Activated naive CD4-positive, alpha-beta T cell treated with anti-CD3 and anti-CD28 coated beads for 36 hours (primary cell): ENCODE data around the gene PIP4K2A. TPM values are rescaled to one million over a fixed set of nuclear protein-coding genes. Genes with fewer than 3 reads are reported as not detected.
A peak's percentile ranks its signal among the peaks of the same experiment; 100 is the strongest.

ENCODE experiments used
- CTCF ChIA-PET: fragments of 350-600 bp; sonication (Branson Sonifier 250); formaldehyde crosslinking; loops from one replicate; lab custom pipeline; 2021; ENCODE audit warnings: antibody characterized with exemption; lab: Charles Lee
- DNase-seq: peaks from one replicate; pipeline ENCODE4 v3.0.0-alpha.2; 2020
- H3K27ac Mint-ChIP-seq: one replicate; pipeline ENCODE4 v1.8.0; 2021; ENCODE audit warnings: mild to moderate bottlenecking, mixed read lengths
- H3K27me3 Mint-ChIP-seq: one replicate; pipeline ENCODE4 v1.8.0; 2021; ENCODE audit warnings: low read depth, mixed read lengths
- H3K36me3 Mint-ChIP-seq: one replicate; pipeline ENCODE4 v1.8.0; 2021; ENCODE audit warnings: low read depth, mixed read lengths
- H3K4me1 Mint-ChIP-seq: one replicate; pipeline ENCODE4 v1.8.0; 2021; ENCODE audit warnings: low read depth, mixed read lengths
- H3K4me3 Mint-ChIP-seq: one replicate; pipeline ENCODE4 v1.8.0; 2021; ENCODE audit warnings: mild to moderate bottlenecking, moderate library complexity, mixed read lengths
- H3K9me3 Mint-ChIP-seq: one replicate; pipeline ENCODE4 v1.8.0; 2021; ENCODE audit warnings: mixed read lengths
- intact Hi-C: fragments of 100-400 bp; cut with micrococcal nuclease; formaldehyde crosslinking; loops from one replicate; pipeline ENCODE4 v1.15.1; 2023
- total RNA-seq, 2 experiments: library from RNA; stranded (reverse); gene quantifications; one replicate each; pipeline ENCODE4 v1.2.3, GENCODE V29; 2021

The PIP4K2A gene
- total RNA-seq, 2 experiments from 2014 or later, result 68.0 to 74.1 TPM

DNA sequence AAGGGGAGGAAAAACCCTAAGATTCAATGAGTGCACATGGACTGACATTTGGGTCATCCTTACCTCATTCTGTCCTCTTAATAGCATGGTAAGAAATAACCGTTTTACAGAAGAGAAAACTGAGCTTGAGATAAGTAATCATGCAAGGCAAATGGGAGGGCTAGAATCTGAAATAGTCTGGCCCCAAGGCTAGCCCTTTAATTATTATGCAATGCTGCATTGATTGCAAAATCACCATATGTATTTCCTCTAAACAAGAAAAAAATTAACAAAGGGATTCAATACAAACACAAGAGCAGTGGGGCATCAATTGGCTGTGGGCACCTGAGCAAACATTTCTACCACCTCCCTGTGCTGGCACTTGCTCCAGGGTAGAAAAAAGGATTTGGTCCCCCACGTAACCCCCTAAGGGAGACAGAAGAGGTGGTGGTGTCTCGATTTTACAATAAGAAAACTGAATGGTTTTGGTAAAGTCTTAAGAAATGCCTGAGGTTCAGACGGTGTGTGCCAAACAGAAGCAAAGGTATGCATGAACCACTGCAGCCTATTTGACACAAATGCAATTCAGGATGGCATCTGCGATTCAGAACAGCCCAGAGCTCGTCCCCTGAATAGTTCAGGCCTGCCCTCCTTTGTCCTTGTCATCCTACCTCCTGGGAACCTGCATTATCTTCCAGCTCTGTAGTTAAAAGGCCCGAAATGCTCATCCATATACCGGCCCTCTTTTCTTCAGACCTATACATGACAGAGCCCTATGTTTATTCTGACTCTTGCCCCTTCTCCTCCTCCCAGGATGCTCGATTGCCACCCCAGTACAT lies 23.6 kb downstream of the PIP4K2A start:
- peak overlapping the region; percentile 25 for H3K27ac Mint-ChIP-seq
- H3K36me3 Mint-ChIP-seq, result peaks cover 12% of the 10 kb centered on the region
- intact Hi-C loops, result no loop called here
- no peaks in the 10 kb centered on the region for H3K27me3 Mint-ChIP-seq
- no peak for DNase-seq
- peaks cover 6% of the 10 kb centered on the region for H3K9me3 Mint-ChIP-seq
- CTCF ChIA-PET, result interaction anchor here (0.8 to 1.4 kb wide), 6 partner anchors 13 to 116 kb away, joined by 3 read pairs; no protein-coding TSS in a partner anchor
- no peak overlapping the region for H3K4me3 Mint-ChIP-seq
- H3K4me1 Mint-ChIP-seq, result peaks cover 90% of the 10 kb centered on the region

DNA sequence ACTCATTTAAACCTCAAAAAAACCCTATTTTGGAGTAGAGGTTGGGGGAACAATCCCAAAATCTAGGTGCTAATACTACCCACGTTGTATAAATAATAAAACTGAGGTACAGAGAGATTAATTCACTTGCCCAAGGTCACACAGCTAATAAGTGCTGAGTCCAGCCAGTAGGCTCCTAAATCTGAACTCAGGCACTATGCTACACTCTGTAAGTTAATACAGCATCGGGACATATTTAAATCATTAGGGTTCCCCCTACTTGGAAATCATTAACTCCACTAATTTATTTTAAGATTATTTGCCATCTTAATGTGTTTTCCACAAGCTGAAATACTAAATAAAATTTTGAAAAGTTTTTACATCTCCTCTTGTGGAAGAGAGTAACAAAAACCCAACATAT lies 24.2 kb downstream of the PIP4K2A start:
- no peak overlapping the region for H3K27ac Mint-ChIP-seq

GRCh38 chr10:22686347-22686746 lies 28.0 kb downstream of the PIP4K2A start:
- H3K4me3 Mint-ChIP-seq, result no peak overlapping the region
- no peak for DNase-seq
- H3K9me3 Mint-ChIP-seq, result no peaks in the 10 kb centered on the region
- H3K36me3 Mint-ChIP-seq, result peaks cover 1% of the 10 kb centered on the region
- H3K27ac Mint-ChIP-seq, result no peak overlapping the region
- H3K27me3 Mint-ChIP-seq, result no peaks in the 10 kb centered on the region
- peaks cover 90% of the 10 kb centered on the region for H3K4me1 Mint-ChIP-seq
- CTCF ChIA-PET, result interaction anchor here (1.3 kb wide), 1 partner anchor 26 kb away, joined by 3 read pairs; no protein-coding TSS in a partner anchor
- intact Hi-C loops, result loop anchor here (10.0 kb wide), 3 partner anchors 252 to 678 kb away; partner anchors contain the start of gene MSRB2

More for the DNA sequence above, 24.2 kb downstream of the PIP4K2A start:
- H3K27me3 Mint-ChIP-seq, result no peaks in the 10 kb centered on the region
- peaks cover 12% of the 10 kb centered on the region for H3K36me3 Mint-ChIP-seq
- no peak for DNase-seq
- peaks cover 6% of the 10 kb centered on the region for H3K9me3 Mint-ChIP-seq
- H3K4me1 Mint-ChIP-seq, result peaks cover 90% of the 10 kb centered on the region
- no peak overlapping the region for H3K4me3 Mint-ChIP-seq
- intact Hi-C loops, result no loop called here
- CTCF ChIA-PET, result interaction anchor here (1.0 kb wide), 1 partner anchor 22 kb away, joined by 3 read pairs; no protein-coding TSS in a partner anchor

GRCh38 chr10:22685926-22686325 lies 28.5 kb downstream of the PIP4K2A start:
- H3K9me3 Mint-ChIP-seq, result no peaks in the 10 kb centered on the region
- H3K4me1 Mint-ChIP-seq, result peaks cover 90% of the 10 kb centered on the region
- H3K36me3 Mint-ChIP-seq, result peaks cover 1% of the 10 kb centered on the region
- intact Hi-C loops, result loop anchor here (10.0 kb wide), 3 partner anchors 251 to 679 kb away; partner anchors contain the start of gene MSRB2
- H3K27me3 Mint-ChIP-seq, result no peaks in the 10 kb centered on the region
- H3K4me3 Mint-ChIP-seq, result no peak overlapping the region
- no peak overlapping the region for H3K27ac Mint-ChIP-seq
- CTCF ChIA-PET, result interaction anchor here (1.3 kb wide), 1 partner anchor 27 kb away, joined by 3 read pairs; no protein-coding TSS in a partner anchor
- DNase-seq, result no peak

DNA sequence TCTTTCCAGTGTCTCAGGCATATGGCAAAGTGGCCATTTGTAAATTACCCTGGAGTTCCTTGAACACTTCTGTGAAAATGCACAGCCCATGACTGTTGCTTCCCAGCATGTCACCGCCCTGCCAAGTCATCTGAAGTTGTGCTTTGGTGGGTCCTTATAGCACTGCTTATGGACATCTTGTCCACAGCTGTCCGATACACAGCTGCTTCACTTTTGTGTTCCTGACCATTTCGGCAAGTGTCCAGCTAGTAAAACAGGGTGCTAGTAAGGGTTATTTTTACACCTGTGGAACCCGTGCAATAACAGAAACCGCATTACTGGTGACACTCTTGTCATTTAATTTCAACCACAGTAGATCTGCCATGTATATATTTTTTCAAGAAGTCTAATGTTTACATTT lies 29.7 kb downstream of the PIP4K2A start:
- CTCF ChIA-PET, result interaction anchor here (0.8 kb wide), 1 partner anchor 16 kb away, joined by 3 read pairs; no protein-coding TSS in a partner anchor
- Mint-ChIP-seq H3K27ac (peak overlapping the region; percentile 72), H3K27me3 (no peaks in the 10 kb centered on the region), H3K9me3 (no peaks in the 10 kb centered on the region), H3K36me3 (peaks cover 1% of the 10 kb centered on the region), H3K4me1 (peaks cover 89% of the 10 kb centered on the region), H3K4me3 (no peak overlapping the region)
- DNase-seq, result no peak
- intact Hi-C loops, result loop anchor here (5.0 to 10.0 kb wide), 4 partner anchors 250 to 680 kb away; partner anchors contain the start of gene MSRB2

DNA sequence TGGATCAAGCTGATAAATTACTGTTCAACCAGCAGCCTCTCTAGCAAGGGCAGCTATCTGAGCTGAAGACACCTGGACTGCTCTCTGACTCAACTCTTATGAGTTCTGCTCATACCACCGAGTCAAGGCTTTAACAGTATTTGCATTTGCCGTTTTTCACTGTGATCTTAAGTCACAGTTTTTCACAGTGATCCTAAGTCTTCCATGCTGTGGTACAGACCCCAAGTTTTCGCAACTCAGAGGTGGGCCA lies 31.3 kb downstream of the PIP4K2A start:
- CTCF ChIA-PET, result interaction anchor here (0.6 to 1.4 kb wide), 10 partner anchors 9 to 109 kb away, joined by 3 to 5 read pairs (median 3); no protein-coding TSS in a partner anchor
- DNase-seq, result no peak
- Mint-ChIP-seq H3K4me1 (peaks cover 86% of the 10 kb centered on the region), H3K9me3 (no peaks in the 10 kb centered on the region), H3K4me3 (peak overlapping the region; percentile 60), H3K27ac (peak overlapping the region; percentile 97), H3K36me3 (peaks cover 1% of the 10 kb centered on the region), H3K27me3 (no peaks in the 10 kb centered on the region)
- intact Hi-C loops, result loop anchor here (1.0 to 10.0 kb wide), 10 partner anchors 28 to 682 kb away; partner anchors contain the start of gene MSRB2

DNA sequence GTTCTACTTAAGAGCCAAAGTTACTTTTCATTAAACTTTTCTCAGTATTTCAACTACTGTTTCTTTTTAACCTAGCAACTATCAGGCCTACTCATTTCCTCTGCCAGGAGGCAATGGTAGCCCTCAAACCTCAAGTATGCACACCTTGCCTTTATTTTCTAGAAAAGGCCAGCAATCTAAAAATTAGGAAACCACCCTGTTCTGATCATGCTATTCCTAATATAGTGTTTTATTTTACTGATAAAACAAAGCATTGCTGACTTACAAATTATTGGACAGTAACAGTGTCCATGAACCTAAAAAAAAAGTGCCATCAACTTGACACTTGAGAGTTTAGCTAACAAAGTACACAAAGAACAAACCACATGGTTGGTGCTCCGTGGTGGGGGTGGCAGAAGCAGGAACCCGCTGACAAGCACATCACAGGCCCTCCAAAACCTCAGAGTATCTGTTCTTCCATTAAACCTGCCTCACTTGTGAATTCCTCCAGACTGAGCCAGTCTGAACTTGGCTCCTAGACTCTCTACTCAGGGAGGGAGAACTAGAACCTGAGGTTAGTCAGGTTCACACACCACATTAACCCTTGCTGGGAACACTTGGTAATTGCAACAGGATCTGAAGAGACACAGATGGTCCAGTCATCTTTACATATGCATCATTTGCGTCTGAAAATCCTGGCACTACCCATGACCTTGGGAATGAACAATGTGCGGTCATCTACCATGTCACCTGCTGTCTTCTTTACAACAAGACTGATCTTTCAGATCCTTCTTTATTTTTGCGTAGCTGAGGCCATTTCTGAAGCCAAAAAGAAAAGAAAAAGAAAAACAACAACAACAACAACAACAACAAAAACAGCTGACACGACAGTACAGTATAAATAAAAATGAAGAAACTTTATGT lies 31.9 kb downstream of the PIP4K2A start:
- Mint-ChIP-seq H3K36me3 (peaks cover 1% of the 10 kb centered on the region), H3K27ac (peak overlapping the region; percentile 97), H3K4me3 (peak overlapping the region; percentile 60), H3K4me1 (peaks cover 86% of the 10 kb centered on the region), H3K27me3 (no peaks in the 10 kb centered on the region), H3K9me3 (no peaks in the 10 kb centered on the region)
- CTCF ChIA-PET, result interaction anchor here (0.6 to 1.4 kb wide), 9 partner anchors 10 to 53 kb away, joined by 3 to 5 read pairs (median 3); no protein-coding TSS in a partner anchor
- peak; percentile 73 for DNase-seq
- intact Hi-C loops, result loop anchor here (1.0 to 10.0 kb wide), 13 partner anchors 11 to 682 kb away; partner anchors contain the start of gene MSRB2

GRCh38 chr10:22681783-22682183 lies 32.6 kb downstream of the PIP4K2A start:
- Mint-ChIP-seq H3K27me3 (no peaks in the 10 kb centered on the region), H3K27ac (peak overlapping the region; percentile 97), H3K4me3 (peak overlapping the region; percentile 60), H3K4me1 (peaks cover 86% of the 10 kb centered on the region), H3K36me3 (peaks cover 1% of the 10 kb centered on the region), H3K9me3 (no peaks in the 10 kb centered on the region)
- peak; percentile 75 for DNase-seq
- CTCF ChIA-PET, result interaction anchor here (0.6 to 1.3 kb wide), 7 partner anchors 14 to 162 kb away, joined by 3 to 5 read pairs (median 3); no protein-coding TSS in a partner anchor
- intact Hi-C loops, result loop anchor here (1.0 to 10.0 kb wide), 9 partner anchors 12 to 683 kb away; partner anchors contain the start of genes DNAJC1 and MSRB2

DNA sequence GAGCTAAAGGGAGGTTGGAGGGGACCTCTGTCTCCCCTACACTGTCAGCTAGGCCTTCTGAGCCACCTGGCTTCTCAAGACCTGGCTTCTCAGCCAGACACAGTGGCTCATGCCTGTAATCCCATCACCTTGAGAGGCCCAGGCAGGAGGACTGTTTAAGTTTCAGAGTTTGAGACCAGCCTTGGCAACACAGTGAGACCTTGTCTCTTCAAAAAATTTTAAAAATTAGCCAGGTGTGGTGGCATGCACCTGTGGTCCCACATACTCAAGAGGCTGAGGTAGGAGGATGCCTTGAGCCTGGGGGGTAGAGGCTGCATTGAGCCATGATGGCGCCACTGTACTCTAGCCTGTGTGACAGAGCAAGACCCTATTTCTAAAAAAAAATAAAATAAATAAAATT lies 33.1 kb downstream of the PIP4K2A start:
- no peak for DNase-seq
- no peaks in the 10 kb centered on the region for H3K9me3 Mint-ChIP-seq
- peak overlapping the region; percentile 6 for H3K4me3 Mint-ChIP-seq
- H3K27me3 Mint-ChIP-seq, result no peaks in the 10 kb centered on the region
- CTCF ChIA-PET, result interaction anchor here (0.6 to 1.2 kb wide), 6 partner anchors 23 to 161 kb away, joined by 3 to 5 read pairs (median 4); no protein-coding TSS in a partner anchor
- H3K27ac Mint-ChIP-seq, result peak overlapping the region; percentile 90
- H3K36me3 Mint-ChIP-seq, result peaks cover 1% of the 10 kb centered on the region
- intact Hi-C loops, result loop anchor here (1.0 to 10.0 kb wide), 5 partner anchors 246 to 684 kb away; partner anchors contain the start of genes DNAJC1 and MSRB2
- H3K4me1 Mint-ChIP-seq, result peaks cover 89% of the 10 kb centered on the region

- H3K4me3 Mint-ChIP-seq, result no peak overlapping the region
- H3K4me1 Mint-ChIP-seq, result peaks cover 90% of the 10 kb centered on the region
- intact Hi-C loops, result loop anchor here (5.0 to 10.0 kb wide), 4 partner anchors 245 to 685 kb away; partner anchors contain the start of gene MSRB2
- H3K36me3 Mint-ChIP-seq, result peaks cover 5% of the 10 kb centered on the region
- CTCF ChIA-PET, result no interaction called here
- peak overlapping the region; percentile 70 for H3K27ac Mint-ChIP-seq
- no peaks in the 10 kb centered on the region for H3K27me3 Mint-ChIP-seq
- DNase-seq, result no peak
- H3K9me3 Mint-ChIP-seq, result no peaks in the 10 kb centered on the region
Measured at GRCh38 chr10:22679608-22680007, 34.8 kb downstream of the PIP4K2A start.

DNA sequence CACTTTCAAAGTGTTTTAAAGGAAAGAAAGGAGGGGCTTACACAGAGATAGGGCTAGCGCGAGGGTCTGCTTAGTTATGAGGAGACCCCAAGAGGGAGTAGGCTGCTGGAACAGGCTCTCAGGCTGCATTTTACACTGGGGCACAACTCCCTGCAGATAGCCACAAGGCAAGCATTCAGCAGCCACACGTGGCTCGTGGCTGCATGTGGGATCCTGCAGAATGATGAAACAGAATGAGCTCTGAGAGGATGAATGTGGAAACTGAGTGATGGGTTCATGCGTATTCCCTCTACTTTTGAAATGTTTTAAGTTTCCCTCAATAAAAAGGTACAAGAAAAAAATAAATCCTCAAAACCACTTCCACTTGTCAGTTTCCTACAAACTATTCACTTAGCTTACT lies 37.0 kb downstream of the PIP4K2A start:
- Mint-ChIP-seq H3K9me3 (no peaks in the 10 kb centered on the region), H3K36me3 (peaks cover 5% of the 10 kb centered on the region), H3K27ac (peak overlapping the region; percentile 67), H3K4me1 (peaks cover 85% of the 10 kb centered on the region), H3K4me3 (peak overlapping the region; percentile 16), H3K27me3 (no peaks in the 10 kb centered on the region)
- CTCF ChIA-PET, result interaction anchor here (0.6 to 1.5 kb wide), 7 partner anchors 9 to 637 kb away, joined by 3 to 5 read pairs (median 3); no protein-coding TSS in a partner anchor
- DNase-seq, result no peak
- intact Hi-C loops, result no loop called here
